Sigmoid colon (tissue), 7 donors: ENCODE results near the gene NOVA1. TPM values are rescaled to one million over a fixed set of nuclear protein-coding genes. Genes with fewer than 3 reads are reported as not detected.

ENCODE experiments used
- DNase-seq: peaks from one replicate; pipeline ENCODE4 v3.0.0-alpha.2; 2019
- H3K27ac ChIP-seq, 4 donors: fragments of 200-600 bp; sonication (generic); one replicate each; pipeline ENCODE4 v1.5.1; 2016 to 2019; ENCODE audit warnings: mild to moderate bottlenecking in 1 of 4
- H3K27me3 ChIP-seq, 3 donors: fragments of 200-600 bp; sonication (generic); one replicate each; pipeline ENCODE4 v1.5.1; 2019; ENCODE audit warnings: mild to moderate bottlenecking in 1 of 3
- H3K36me3 ChIP-seq, 4 donors: fragments of 200-600 bp; sonication (generic); one replicate each; pipeline ENCODE4 v1.5.1; 2016 to 2019
- H3K4me1 ChIP-seq, 4 donors: fragments of 200-600 bp; sonication (generic); one replicate each; pipeline ENCODE4 v1.5.1; 2017 to 2019
- H3K4me3 ChIP-seq, 4 donors: fragments of 200-600 bp; sonication (generic); one replicate each; pipeline ENCODE4 v1.5.1; 2017 to 2019; ENCODE audit warnings: mild to moderate bottlenecking in 2 of 4, moderate library complexity in 1 of 4
- H3K9me3 ChIP-seq, 4 donors: fragments of 200-600 bp in 3 of 4; sonication (generic) in 3 of 4; one replicate each; pipeline versions ENCODE4 v1.5.1 to v1.6.1; 2013 to 2019
- EP300 ChIP-seq, 4 donors: sonication (generic); formaldehyde crosslinking; IDR thresholded peaks; one replicate each; pipeline ENCODE4 v1.6.1; 2017; ENCODE audit warnings: antibody characterized with exemption in 4 of 4
- POLR2A ChIP-seq, 2 donors: fragments of 450-650 bp; IDR thresholded peaks; one replicate each; pipeline ENCODE4 v1.6.1; 2016; ENCODE audit warnings: antibody characterized with exemption in 2 of 2, mild to moderate bottlenecking in 2 of 2, moderate library complexity in 2 of 2
- POLR2AphosphoS5 ChIP-seq, 4 donors: sonication (generic); formaldehyde crosslinking; IDR thresholded peaks; one replicate each; pipeline ENCODE4 v1.6.1; 2017; ENCODE audit warnings: antibody characterized with exemption in 4 of 4
- WGBS, 2 donors: extraction: QIAGEN DNeasy Blood & Tissue Kit; methylation state at CpG; one replicate each; pipeline ENCODE4 v1.1.7; 2013; 5-methylcytosine and 5-hydroxymethylcytosine counted together
- intact Hi-C: fragments of 100-400 bp; cut with DNase I; formaldehyde crosslinking; loops from one replicate; pipeline ENCODE4 v1.15.1; 2023
- polyA plus RNA-seq, 3 donors: library from polyadenylated mRNA; stranded (reverse); fragments of 200-250 nt; gene quantifications; one replicate each; pipeline ENCODE4 v1.2.3, GENCODE V29; 2013
- total RNA-seq, 4 donors: library from RNA; depleted of rRNA; stranded (reverse); fragments of >200 nt; gene quantifications; one replicate each; pipeline ENCODE4 v1.1.0, GENCODE V29; 2016
- TF ChIP-seq, protein P1 (sequence below), 4 experiments: fragments of 450-650 bp in 3 of 4; fragments of 200-600 bp in 1 of 4; IDR thresholded peaks; one replicate each; pipeline ENCODE4 v1.5.1; 2016 to 2019; ENCODE audit warnings: antibody characterized with exemption in 4 of 4, mild to moderate bottlenecking in 3 of 4, moderate library complexity in 2 of 4
- donor health status: healthy with polysubstance abuse.
- donor health status: Bipolar disorder and iron deficiency.
- donor health status: healthy.

The NOVA1 gene
- total and polyA plus RNA-seq, 7 donors: 0.69 to 32.4 (median 8.7) TPM

DNA sequence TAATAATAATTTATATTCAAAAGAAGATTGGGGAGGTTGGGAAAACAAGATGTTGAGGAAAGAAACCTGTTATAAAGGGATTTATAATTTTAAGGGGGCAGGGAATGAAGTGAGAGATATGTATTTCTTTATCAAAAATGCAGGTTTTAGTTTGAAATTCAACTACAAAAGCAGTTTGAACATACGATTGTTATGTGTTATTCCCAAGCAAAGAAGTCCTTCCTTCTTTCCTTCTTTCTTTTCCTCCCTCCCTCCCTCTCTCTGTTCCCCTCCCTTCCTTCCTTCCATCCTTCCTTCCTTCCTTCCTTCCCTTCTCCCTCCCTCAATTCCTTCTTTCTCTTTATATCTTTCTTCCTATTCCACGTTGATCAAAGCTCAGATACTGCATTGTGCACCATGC is 173.3 kb downstream of the NOVA1 start:
- WGBS, 2 donors: 61 to 82% methylated on average over 2 of the region's 2 CpGs
- no peak for TF ChIP-seq EP300 (IDR thresholded peaks at IDR 0.05)
- TF ChIP-seq, protein P1, sequence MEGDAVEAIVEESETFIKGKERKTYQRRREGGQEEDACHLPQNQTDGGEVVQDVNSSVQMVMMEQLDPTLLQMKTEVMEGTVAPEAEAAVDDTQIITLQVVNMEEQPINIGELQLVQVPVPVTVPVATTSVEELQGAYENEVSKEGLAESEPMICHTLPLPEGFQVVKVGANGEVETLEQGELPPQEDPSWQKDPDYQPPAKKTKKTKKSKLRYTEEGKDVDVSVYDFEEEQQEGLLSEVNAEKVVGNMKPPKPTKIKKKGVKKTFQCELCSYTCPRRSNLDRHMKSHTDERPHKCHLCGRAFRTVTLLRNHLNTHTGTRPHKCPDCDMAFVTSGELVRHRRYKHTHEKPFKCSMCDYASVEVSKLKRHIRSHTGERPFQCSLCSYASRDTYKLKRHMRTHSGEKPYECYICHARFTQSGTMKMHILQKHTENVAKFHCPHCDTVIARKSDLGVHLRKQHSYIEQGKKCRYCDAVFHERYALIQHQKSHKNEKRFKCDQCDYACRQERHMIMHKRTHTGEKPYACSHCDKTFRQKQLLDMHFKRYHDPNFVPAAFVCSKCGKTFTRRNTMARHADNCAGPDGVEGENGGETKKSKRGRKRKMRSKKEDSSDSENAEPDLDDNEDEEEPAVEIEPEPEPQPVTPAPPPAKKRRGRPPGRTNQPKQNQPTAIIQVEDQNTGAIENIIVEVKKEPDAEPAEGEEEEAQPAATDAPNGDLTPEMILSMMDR (IDR thresholded peaks at IDR 0.05): no peak
- no peak for TF ChIP-seq POLR2AphosphoS5 (IDR thresholded peaks at IDR 0.05)
- no peak for TF ChIP-seq POLR2A (IDR thresholded peaks at IDR 0.05)
- DNase-seq: no peak
- Histone ChIP-seq H3K36me3 (no peaks in the 10 kb centered on the region), H3K27me3 (no peaks in the 10 kb centered on the region), H3K27ac (no peak overlapping the region), H3K9me3 (no peaks in the 10 kb centered on the region), H3K4me3 (no peak overlapping the region), H3K4me1 (peaks cover 0 to 6% (median 1%) of the 10 kb centered on the region in 4 donors)
- intact Hi-C loops: no loop called here

DNA sequence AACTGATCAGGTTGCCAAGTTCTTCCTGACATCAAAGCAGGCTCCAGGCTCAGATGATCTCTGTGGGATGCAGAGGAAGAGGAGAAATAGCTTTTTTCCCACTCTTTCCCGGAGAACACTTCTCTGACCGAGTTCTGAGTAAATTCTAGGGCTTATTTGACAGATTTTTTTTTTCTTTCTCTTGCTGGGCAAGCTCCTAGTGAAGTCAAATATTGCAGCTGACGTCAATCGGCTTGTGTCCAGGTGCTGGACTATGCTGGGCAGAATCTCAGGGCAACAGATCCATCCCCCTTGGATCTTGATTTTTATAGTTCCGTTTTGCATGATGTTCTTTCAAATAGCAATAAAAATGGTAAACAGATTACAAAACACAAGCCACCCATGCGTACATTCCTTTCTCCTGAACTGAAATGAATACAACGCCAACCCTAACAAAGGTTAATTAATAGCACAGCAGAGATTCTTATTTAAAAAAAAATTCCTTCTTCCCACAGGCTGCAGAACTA is 182.2 kb downstream of the NOVA1 start:
- TF ChIP-seq EP300 (IDR thresholded peaks at IDR 0.05) (peak; percentile 47 to 88 (median 64)), POLR2AphosphoS5 (IDR thresholded peaks at IDR 0.05) (peak; percentile 64 to 85 (median 72))
- TF ChIP-seq, protein P1 (IDR thresholded peaks at IDR 0.05): no peak
- H3K9me3 ChIP-seq: no peaks in the 10 kb centered on the region
- 17 to 59% methylated on average over 7 of the region's 7 CpGs for WGBS, 2 donors
- H3K27me3 ChIP-seq: no peaks in the 10 kb centered on the region
- DNase-seq: peak; percentile 94
- intact Hi-C loops: loop anchor here (5.0 to 10.0 kb wide), 2 partner anchors 109 to 182 kb away; partner anchors contain the start of gene NOVA1
- peak overlapping the region in 3 of 4 donors; percentile 47 to 67 (median 63) for H3K27ac ChIP-seq
- H3K4me3 ChIP-seq: no peak overlapping the region
- H3K4me1 ChIP-seq: peaks cover 0 to 43% (median 9%) of the 10 kb centered on the region in 4 donors
- no peaks in the 10 kb centered on the region for H3K36me3 ChIP-seq

DNA sequence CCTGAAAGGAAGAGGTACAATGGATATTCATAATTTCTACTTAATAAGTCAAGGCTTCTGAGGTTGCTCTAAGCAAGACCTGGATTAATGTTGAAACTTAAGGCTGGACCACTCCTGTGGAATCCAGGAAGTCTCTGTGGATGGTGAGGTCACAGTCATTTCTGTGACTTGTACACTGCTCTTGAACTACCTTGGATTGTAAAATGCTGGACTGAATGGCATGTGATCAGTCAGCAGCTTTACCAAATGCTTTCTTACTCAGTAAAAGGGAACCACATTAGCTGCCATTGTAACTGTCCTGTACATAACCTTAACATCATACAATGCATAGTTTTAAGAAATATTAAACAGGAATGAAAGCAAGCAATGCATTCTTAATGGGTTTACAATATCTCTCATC is 182.9 kb downstream of the NOVA1 start:
- no peak for DNase-seq
- H3K27me3 ChIP-seq: no peaks in the 10 kb centered on the region
- H3K4me1 ChIP-seq: peaks cover 0 to 41% (median 9%) of the 10 kb centered on the region in 4 donors
- no peaks in the 10 kb centered on the region for H3K9me3 ChIP-seq
- TF ChIP-seq, protein P1 (IDR thresholded peaks at IDR 0.05): no peak
- TF ChIP-seq EP300 (IDR thresholded peaks at IDR 0.05): no peak
- TF ChIP-seq POLR2AphosphoS5 (IDR thresholded peaks at IDR 0.05): no peak
- no peak for TF ChIP-seq POLR2A (IDR thresholded peaks at IDR 0.05)
- intact Hi-C loops: loop anchor here (5.0 to 10.0 kb wide), 2 partner anchors 110 to 182 kb away; partner anchors contain the start of gene NOVA1
- no peaks in the 10 kb centered on the region for H3K36me3 ChIP-seq
- H3K27ac ChIP-seq: peak overlapping the region in 3 of 4 donors; percentile 32 to 67 (median 63)
- H3K4me3 ChIP-seq: no peak overlapping the region

DNA sequence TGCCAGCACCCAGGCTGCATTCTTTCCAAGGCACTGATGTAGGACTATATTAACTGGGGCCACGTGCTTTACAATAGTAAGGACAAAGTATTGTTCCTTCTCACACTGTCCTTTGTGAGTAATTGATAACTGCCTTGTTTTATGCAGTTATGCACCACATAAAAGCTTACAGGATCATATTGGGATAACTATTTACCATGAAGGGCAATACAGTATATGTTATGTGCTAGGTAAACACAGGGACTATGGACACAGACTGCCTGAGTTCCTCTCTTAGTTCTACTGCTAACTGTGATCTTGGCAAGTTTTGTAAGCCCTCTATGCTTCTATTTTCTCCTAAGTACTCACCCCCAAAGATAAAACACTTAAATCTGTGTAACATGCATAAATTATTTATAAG is 183.7 kb downstream of the NOVA1 start:
- WGBS, 2 donors: 29 to 48% methylated on average over 1 of the region's 1 CpG
- H3K4me1 ChIP-seq: peaks cover 0 to 34% (median 7%) of the 10 kb centered on the region in 4 donors
- no peak for TF ChIP-seq EP300 (IDR thresholded peaks at IDR 0.05)
- no peaks in the 10 kb centered on the region for H3K9me3 ChIP-seq
- H3K27ac ChIP-seq: no peak overlapping the region
- DNase-seq: no peak
- H3K36me3 ChIP-seq: no peaks in the 10 kb centered on the region
- no peak overlapping the region for H3K4me3 ChIP-seq
- H3K27me3 ChIP-seq: no peaks in the 10 kb centered on the region
- intact Hi-C loops: loop anchor here (10.0 kb wide), 1 partner anchor 111 kb away; no protein-coding TSS in a partner anchor

DNA sequence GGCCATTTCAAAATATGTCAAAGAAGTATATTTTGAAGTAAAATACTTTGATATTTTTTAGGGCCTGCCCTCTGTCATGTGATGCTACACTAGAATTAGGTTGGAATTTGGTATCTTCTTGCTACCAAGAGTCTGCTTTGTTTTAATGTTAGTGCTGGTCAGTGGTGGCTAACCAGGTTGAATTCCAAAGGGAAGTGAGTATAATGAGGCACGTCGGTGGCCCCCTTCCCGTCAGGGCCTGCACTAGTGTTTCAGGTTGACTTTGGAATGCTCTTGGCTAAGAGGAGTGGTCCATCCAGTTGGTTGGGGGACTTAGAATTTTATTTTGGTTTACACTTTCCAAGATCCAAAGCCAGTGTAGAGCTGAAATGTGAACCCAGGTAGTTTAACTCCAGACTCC is 185.4 kb downstream of the NOVA1 start:
- H3K36me3 ChIP-seq: no peaks in the 10 kb centered on the region
- H3K27ac ChIP-seq: no peak overlapping the region
- TF ChIP-seq, protein P1 (IDR thresholded peaks at IDR 0.05): no peak
- TF ChIP-seq POLR2A (IDR thresholded peaks at IDR 0.05): no peak
- no peak for TF ChIP-seq POLR2AphosphoS5 (IDR thresholded peaks at IDR 0.05)
- H3K27me3 ChIP-seq: no peaks in the 10 kb centered on the region
- H3K4me1 ChIP-seq: peaks cover 0 to 27% (median 7%) of the 10 kb centered on the region in 4 donors
- WGBS, 2 donors: 91 to 92% methylated on average over 3 of the region's 3 CpGs
- no peak overlapping the region for H3K4me3 ChIP-seq
- DNase-seq: no peak
- H3K9me3 ChIP-seq: no peaks in the 10 kb centered on the region
- intact Hi-C loops: loop anchor here (10.0 kb wide), 1 partner anchor 112 kb away; no protein-coding TSS in a partner anchor
